Caco-2 (cell line): ENCODE results near the gene MINK1. TPM values are rescaled to one million over a fixed set of nuclear protein-coding genes. Genes with fewer than 3 reads are reported as not detected.

Experiments
- BruUV-seq: library from RNA; stranded (reverse); fragments of 400-500 nt; replicated peaks from 2 replicates; lab custom pipeline; 2021; lab: Mats Ljungman, UMichigan
- CTCF ChIA-PET: fragments of 300-600 bp; sonication (Branson Sonifier 250); formaldehyde crosslinking; loops from one replicate; lab custom pipeline; 2022; ENCODE audit warnings: antibody characterized with exemption; lab: Charles Lee
- POLR2A ChIA-PET: fragments of 300-600 bp; sonication (Branson Sonifier 250); formaldehyde crosslinking; loops from one replicate; lab custom pipeline; 2022; ENCODE audit warnings: antibody characterized with exemption; lab: Charles Lee
- DNase-seq, 2 experiments: peaks; one replicate each; pipeline versions ENCODE4 v3.0.0 to v3.0.0-alpha.2; 2020 to 2022
- H3K27me3 ChIP-seq: replicated peaks from 2 replicates; pipeline ENCODE4 v1.6.0; 2011; ENCODE audit warnings: low read length; ENCODE audit not compliant: control insufficient read depth, insufficient read depth
- H3K36me3 ChIP-seq: 2 replicates; pipeline ENCODE4 v1.5.1; 2011; ENCODE audit warnings: low read length; ENCODE audit not compliant: control insufficient read depth, insufficient read depth
- H3K4me1 ChIP-seq: fragments of 250-450 bp; sonication (Bioruptor Pico); 2 replicates; pipeline ENCODE4 v1.5.1; 2020; ENCODE audit warnings: mild to moderate bottlenecking
- H3K4me3 ChIP-seq: 2 replicates; pipeline ENCODE4 v1.5.1; 2011; ENCODE audit warnings: low read depth, mild to moderate bottlenecking, control low read depth, low read length
- H3K9me3 ChIP-seq: fragments of 250-450 bp; sonication (Bioruptor Pico); 2 replicates; pipeline ENCODE4 v1.5.1; 2020; ENCODE audit warnings: mild to moderate bottlenecking, moderate library complexity
- H3K27ac Mint-ChIP-seq: one replicate; pipeline ENCODE4 v1.8.0; 2022; ENCODE audit warnings: mixed read lengths; ENCODE audit not compliant: unreplicated experiment
- H3K27me3 Mint-ChIP-seq: one replicate; pipeline ENCODE4 v1.8.0; 2022; ENCODE audit warnings: mixed read lengths; ENCODE audit not compliant: insufficient read depth, unreplicated experiment
- H3K36me3 Mint-ChIP-seq: one replicate; pipeline ENCODE4 v1.8.0; 2022; ENCODE audit warnings: mild to moderate bottlenecking, mixed read lengths; ENCODE audit not compliant: insufficient read depth, unreplicated experiment
- H3K4me1 Mint-ChIP-seq: one replicate; pipeline ENCODE4 v1.8.0; 2022; ENCODE audit warnings: low read depth, mixed read lengths; ENCODE audit not compliant: unreplicated experiment
- H3K4me3 Mint-ChIP-seq: one replicate; pipeline ENCODE4 v1.8.0; 2022; ENCODE audit warnings: mild to moderate bottlenecking, moderate library complexity, mixed read lengths; ENCODE audit not compliant: unreplicated experiment
- H3K9me3 Mint-ChIP-seq: one replicate; pipeline ENCODE4 v1.8.0; 2022; ENCODE audit warnings: mixed read lengths; ENCODE audit not compliant: unreplicated experiment
- intact Hi-C: fragments of 100-400 bp; cut with micrococcal nuclease; formaldehyde crosslinking; loops from one replicate; pipeline ENCODE4 v1.10.0; 2022; ENCODE audit not compliant: unreplicated experiment
- total RNA-seq: library from RNA; stranded (reverse); gene quantifications from 2 replicates; pipeline ENCODE4 v1.2.3, GENCODE V29; 2022
- TF ChIP-seq, protein P1 (sequence below), 2 experiments: fragments of 200-600 bp in 1 of 2; IDR thresholded peaks; 1 replicate in 1 of 2; 2 replicates in 1 of 2; pipeline versions ENCODE4 v1.5.1 to v1.8.0; 2011 to 2022; ENCODE audit warnings: antibody characterized with exemption in 1 of 2, control low read depth in 1 of 2, inconsistent platforms in 1 of 2, low read depth in 1 of 2, low read length in 1 of 2, mild to moderate bottlenecking in 1 of 2, moderate library complexity in 1 of 2; ENCODE audit not compliant: insufficient read depth in 1 of 2, severe bottlenecking in 1 of 2, unreplicated experiment in 1 of 2

The MINK1 gene
- total RNA-seq, 1 experiment from 2014 or later, result 47.7 TPM

DNA sequence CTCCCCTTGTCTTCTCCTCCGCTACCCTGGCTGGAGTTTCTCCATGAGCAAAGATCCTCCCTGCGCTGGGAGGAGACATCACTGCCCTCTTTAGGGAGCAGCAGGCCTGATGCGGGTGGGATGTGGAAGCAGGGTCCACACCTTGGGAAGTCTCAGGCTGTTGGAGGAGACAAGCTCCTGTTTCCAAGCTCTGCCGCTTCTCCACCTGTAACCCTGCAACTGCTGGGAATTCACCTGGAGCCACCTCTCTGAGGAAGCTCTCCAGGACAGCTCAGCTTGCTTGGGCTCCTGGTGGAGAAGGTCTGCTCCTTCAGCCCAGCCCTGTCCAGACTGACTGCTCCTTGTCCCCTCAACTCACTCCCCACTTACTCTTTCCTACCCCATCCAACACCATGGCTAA lies 51.3 kb downstream of the MINK1 start:
- ChIA-PET CTCF (no interaction called here), POLR2A (no interaction called here)
- intact Hi-C loops, result no loop called here
- Histone ChIP-seq H3K9me3 (no peaks in the 10 kb centered on the region), H3K36me3 (no peaks in the 10 kb centered on the region; the same call in 1 of the 2 replicates), H3K4me1 (no peaks in the 10 kb centered on the region), H3K27me3 (no peaks in the 10 kb centered on the region), H3K4me3 (no peak overlapping the region)
- Mint-ChIP-seq H3K4me3 (no peak overlapping the region), H3K27me3 (no peaks in the 10 kb centered on the region), H3K36me3 (peaks cover 30% of the 10 kb centered on the region), H3K27ac (no peak overlapping the region), H3K4me1 (no peaks in the 10 kb centered on the region), H3K9me3 (no peaks in the 10 kb centered on the region)
- DNase-seq, result no peak
- TF ChIP-seq, protein P1, sequence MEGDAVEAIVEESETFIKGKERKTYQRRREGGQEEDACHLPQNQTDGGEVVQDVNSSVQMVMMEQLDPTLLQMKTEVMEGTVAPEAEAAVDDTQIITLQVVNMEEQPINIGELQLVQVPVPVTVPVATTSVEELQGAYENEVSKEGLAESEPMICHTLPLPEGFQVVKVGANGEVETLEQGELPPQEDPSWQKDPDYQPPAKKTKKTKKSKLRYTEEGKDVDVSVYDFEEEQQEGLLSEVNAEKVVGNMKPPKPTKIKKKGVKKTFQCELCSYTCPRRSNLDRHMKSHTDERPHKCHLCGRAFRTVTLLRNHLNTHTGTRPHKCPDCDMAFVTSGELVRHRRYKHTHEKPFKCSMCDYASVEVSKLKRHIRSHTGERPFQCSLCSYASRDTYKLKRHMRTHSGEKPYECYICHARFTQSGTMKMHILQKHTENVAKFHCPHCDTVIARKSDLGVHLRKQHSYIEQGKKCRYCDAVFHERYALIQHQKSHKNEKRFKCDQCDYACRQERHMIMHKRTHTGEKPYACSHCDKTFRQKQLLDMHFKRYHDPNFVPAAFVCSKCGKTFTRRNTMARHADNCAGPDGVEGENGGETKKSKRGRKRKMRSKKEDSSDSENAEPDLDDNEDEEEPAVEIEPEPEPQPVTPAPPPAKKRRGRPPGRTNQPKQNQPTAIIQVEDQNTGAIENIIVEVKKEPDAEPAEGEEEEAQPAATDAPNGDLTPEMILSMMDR (IDR thresholded peaks at IDR 0.05; ENCODE audit: insufficient read depth in 1 of 2, low read depth in 1 of 2, low read length in 1 of 2, severe bottlenecking in 1 of 2, unreplicated experiment in 1 of 2), result no peak
- BruUV-seq, result no TSS peak

GRCh38 chr17:4886830-4887229 lies 53.7 kb downstream of the MINK1 start:
- H3K9me3 ChIP-seq, result no peaks in the 10 kb centered on the region
- Mint-ChIP-seq H3K36me3 (peaks cover 31% of the 10 kb centered on the region), H3K9me3 (no peaks in the 10 kb centered on the region), H3K27me3 (no peaks in the 10 kb centered on the region), H3K27ac (no peak overlapping the region), H3K4me3 (no peak overlapping the region), H3K4me1 (no peaks in the 10 kb centered on the region)
- intact Hi-C loops, result no loop called here
- DNase-seq, result no peak
- no peaks in the 10 kb centered on the region for H3K4me1 ChIP-seq
- no peak overlapping the region for H3K4me3 ChIP-seq
- POLR2A ChIA-PET, result no interaction called here
- H3K36me3 ChIP-seq, result no peaks in the 10 kb centered on the region; the same call in 1 of the 2 replicates
- no peaks in the 10 kb centered on the region for H3K27me3 ChIP-seq
- CTCF ChIA-PET, result no interaction called here
- TF ChIP-seq, protein P1 (IDR thresholded peaks at IDR 0.05; ENCODE audit: insufficient read depth in 1 of 2, low read depth in 1 of 2, low read length in 1 of 2, severe bottlenecking in 1 of 2, unreplicated experiment in 1 of 2), result no peak
- no TSS peak for BruUV-seq

DNA sequence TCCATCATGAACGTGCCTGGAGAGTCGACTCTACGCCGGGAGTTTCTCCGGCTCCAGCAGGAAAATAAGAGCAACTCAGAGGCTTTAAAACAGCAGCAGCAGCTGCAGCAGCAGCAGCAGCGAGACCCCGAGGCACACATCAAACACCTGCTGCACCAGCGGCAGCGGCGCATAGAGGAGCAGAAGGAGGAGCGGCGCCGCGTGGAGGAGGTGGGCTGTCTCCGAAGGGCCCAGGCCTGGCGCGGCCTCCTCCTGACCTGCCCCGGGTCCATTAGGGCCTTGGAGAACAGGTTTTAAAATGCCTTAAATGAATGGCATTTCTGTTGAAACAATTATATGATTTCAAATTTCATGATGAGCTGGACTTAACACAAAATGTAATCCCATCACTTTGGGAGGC lies 54.4 kb downstream of the MINK1 start:
- Histone ChIP-seq H3K4me1 (no peaks in the 10 kb centered on the region), H3K4me3 (no peak overlapping the region), H3K36me3 (no peaks in the 10 kb centered on the region; the same call in 1 of the 2 replicates), H3K9me3 (no peaks in the 10 kb centered on the region), H3K27me3 (no peaks in the 10 kb centered on the region)
- no peak overlapping the region for H3K4me3 Mint-ChIP-seq
- H3K9me3 Mint-ChIP-seq, result no peaks in the 10 kb centered on the region
- TF ChIP-seq, protein P1 (IDR thresholded peaks at IDR 0.05; ENCODE audit: insufficient read depth in 1 of 2, low read depth in 1 of 2, low read length in 1 of 2, severe bottlenecking in 1 of 2, unreplicated experiment in 1 of 2), result no peak
- no peaks in the 10 kb centered on the region for H3K4me1 Mint-ChIP-seq
- POLR2A ChIA-PET, result no interaction called here
- DNase-seq, result no peak
- CTCF ChIA-PET, result no interaction called here
- intact Hi-C loops, result no loop called here
- peaks cover 31% of the 10 kb centered on the region for H3K36me3 Mint-ChIP-seq
- no peaks in the 10 kb centered on the region for H3K27me3 Mint-ChIP-seq
- H3K27ac Mint-ChIP-seq, result no peak overlapping the region
- BruUV-seq, result no TSS peak
